Lower leg skin (tissue), 3 donors: Measurements from ENCODE around the gene NAB1.

Experiments
- POLR2A ChIP-seq, 2 donors: fragments of 450-650 bp; IDR thresholded peaks; one replicate each; pipeline ENCODE4 v1.6.1; 2016 to 2017; ENCODE audit warnings: antibody characterized with exemption in 2 of 2, mild to moderate bottlenecking in 1 of 2, moderate library complexity in 1 of 2
- TF ChIP-seq, protein P1 (sequence below), 3 donors: fragments of 450-650 bp; IDR thresholded peaks; one replicate each; pipeline ENCODE4 v1.5.1; 2016; ENCODE audit warnings: antibody characterized with exemption in 3 of 3, mild to moderate bottlenecking in 3 of 3, moderate library complexity in 2 of 3

DNA sequence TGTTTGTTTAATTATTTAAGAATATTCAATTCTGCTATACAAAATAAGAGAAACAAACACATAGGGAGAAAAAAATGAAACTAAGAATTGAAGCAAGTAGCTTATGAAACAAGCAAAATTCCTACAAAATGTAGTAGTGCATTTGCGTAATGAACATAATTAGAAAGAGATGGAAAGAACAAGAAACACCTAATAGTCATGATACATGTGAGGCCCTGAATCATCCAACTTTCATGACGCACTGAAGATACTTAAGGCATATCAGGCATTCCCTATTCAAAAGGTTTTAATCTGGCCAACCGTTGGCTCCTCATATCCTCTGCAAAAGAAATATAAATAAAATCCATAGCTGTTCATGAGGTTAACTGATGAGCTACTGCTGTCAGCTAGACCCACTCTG lies 14.5 kb upstream of the NAB1 start:
- TF ChIP-seq, protein P1, sequence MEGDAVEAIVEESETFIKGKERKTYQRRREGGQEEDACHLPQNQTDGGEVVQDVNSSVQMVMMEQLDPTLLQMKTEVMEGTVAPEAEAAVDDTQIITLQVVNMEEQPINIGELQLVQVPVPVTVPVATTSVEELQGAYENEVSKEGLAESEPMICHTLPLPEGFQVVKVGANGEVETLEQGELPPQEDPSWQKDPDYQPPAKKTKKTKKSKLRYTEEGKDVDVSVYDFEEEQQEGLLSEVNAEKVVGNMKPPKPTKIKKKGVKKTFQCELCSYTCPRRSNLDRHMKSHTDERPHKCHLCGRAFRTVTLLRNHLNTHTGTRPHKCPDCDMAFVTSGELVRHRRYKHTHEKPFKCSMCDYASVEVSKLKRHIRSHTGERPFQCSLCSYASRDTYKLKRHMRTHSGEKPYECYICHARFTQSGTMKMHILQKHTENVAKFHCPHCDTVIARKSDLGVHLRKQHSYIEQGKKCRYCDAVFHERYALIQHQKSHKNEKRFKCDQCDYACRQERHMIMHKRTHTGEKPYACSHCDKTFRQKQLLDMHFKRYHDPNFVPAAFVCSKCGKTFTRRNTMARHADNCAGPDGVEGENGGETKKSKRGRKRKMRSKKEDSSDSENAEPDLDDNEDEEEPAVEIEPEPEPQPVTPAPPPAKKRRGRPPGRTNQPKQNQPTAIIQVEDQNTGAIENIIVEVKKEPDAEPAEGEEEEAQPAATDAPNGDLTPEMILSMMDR (IDR thresholded peaks at IDR 0.05) = no peak
- TF ChIP-seq POLR2A (IDR thresholded peaks at IDR 0.05) = no peak
